GM12872 (cell line): ENCODE measurements around the gene UPK3A.
A peak's percentile ranks its signal among the peaks of the same experiment; 100 is the strongest.

Experiments used
- CTCF ChIP-seq: IDR thresholded peaks from 3 replicates; pipeline ENCODE4 v1.5.1; 2011; ENCODE audit warnings: low read depth, mild to moderate bottlenecking, low read length, moderate library complexity; ENCODE audit not compliant: insufficient read depth

The UPK3A gene

DNA sequence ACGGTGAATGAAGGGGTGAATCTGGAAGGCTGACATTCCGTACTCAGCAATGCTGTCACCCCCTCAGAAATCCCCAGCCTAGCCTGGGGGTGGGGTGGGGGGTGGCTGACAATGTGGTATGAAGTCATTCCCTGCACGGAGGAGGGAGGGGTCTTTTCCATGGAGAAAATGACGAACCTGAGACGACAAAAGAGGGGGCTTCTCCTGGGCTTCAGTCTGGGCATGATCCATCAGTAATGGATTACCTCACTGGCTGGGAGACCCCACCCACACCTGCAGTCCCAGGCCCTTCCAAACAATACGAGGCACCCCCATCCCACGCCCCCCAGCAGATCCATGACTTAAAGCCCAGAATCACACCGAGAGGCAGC is 45.1 kb upstream of the UPK3A start:
- no peak for TF ChIP-seq CTCF

DNA sequence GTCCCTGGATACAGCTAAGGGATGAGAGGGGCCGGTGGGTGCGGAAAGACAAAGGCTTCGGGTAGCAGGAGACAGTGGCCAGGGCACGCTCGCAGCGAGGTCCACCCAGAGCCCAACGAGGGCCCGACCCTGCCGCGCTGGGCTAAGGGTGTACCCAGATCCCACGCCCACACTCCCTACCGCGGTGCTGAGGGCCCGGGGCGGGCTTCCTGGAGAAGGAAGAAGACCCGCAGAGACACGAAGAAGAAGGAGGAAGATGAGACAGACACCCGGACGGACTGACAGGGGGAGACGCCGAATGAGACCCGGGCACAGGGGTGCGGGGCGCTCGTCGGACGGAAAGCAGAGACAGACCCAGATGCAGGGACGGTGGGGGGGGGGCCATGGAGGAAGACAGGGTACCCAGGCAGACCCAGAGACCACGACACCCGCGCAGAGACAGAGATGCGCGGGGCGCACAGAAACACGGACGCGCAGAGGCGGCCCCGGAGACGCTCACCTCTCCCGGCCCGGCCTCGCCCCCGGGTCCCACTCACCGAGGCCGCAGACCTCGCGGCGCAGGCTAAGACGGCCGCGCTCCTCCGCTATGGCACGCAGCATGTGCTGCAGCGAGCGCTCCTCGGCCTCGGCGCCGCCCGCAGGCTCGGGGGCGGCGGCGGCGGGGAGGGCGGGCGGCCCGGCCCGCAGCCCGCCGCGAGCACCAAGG is 44.5 kb upstream of the UPK3A start:
- TF ChIP-seq CTCF: no peak

DNA sequence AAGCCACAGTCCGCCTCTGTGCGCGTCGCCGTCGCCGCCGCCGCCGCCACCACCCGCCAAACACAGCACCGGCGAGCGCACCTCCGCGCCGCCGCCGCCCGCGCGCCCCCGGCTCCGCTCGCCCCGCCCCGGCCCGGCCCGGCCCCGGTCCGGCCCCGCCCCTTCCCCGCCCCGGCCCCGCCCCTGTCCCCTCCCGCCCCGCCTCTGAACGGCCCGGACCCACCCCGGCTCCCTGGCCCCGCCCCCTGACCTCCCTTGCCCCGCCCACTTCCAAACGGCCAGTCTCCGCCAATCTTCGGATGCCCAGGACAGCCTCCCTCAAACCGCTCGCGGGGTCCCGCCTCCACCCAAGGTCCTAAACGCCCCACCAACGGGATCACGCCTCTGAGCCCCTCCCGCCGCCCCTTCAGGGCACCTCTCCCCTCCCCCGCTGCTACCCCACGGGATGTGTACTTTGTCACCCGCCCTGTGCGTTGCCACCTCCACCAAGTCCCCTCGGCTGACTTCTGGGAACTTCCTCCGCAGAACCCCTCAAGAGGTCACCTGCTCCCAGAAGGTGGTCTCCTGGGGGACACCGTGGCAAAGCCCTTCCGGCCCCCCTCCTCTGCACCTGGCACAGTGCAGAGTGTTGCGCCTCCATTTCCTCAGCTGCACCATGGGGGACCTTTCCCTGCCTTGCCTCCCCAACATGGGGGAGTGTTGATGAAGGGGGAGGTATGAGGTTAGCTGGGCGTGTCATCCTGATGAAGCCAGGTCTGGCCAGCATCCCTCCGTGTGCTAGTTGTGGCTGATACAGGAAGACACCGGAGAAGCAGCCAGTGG is 43.7 kb upstream of the UPK3A start, which contains the start of gene KIAA0930:
TSS of gene KIAA0930 (minus strand) at position 85 of the 822 bp plus-strand sequence. CDS start 191 bp downstream, outside the sequence.
- TF ChIP-seq CTCF: no peak

- TF ChIP-seq CTCF: peak; percentile 31; the same call in 2 of the 3 replicates
These were observed 42.0 kb upstream of the UPK3A start for GRCh38 chr22:45242778-45243191.

DNA sequence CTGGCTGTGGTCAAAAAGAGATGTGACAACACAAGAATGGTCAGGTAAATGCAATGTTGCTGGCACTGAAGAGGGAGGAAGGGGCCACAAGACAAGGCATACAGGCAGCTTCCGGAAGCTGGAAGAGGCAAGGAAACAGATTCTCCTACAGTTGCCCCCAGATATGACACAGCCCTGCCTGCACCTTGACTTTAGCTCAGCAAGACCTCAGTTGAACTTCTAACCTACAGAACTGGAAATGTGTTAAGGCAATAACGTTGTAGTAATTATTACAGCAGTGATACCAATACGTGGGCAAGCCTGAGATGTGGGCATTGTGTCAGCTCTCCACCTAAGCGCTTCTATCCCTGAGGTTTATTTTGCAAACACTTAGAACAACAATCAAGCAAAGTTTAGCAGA is 39.8 kb upstream of the UPK3A start:
- TF ChIP-seq CTCF: no peak

GRCh38 chr22:45246060-45246985 is 38.4 kb upstream of the UPK3A start:
- TF ChIP-seq CTCF: no peak
